Mesendoderm (in vitro differentiated cells): ENCODE data around the gene FBLN7.

Source experiments
- DNase-seq: peaks from one replicate; pipeline ENCODE4 v3.0.0; 2013
- H2AK5ac ChIP-seq: 2 replicates; pipeline ENCODE4 v1.6.1; 2013; ENCODE audit warnings: low read length, inconsistent platforms
- H2BK120ac ChIP-seq: 2 replicates; pipeline ENCODE4 v1.6.1; 2013; ENCODE audit warnings: low read depth, mild to moderate bottlenecking, low read length, moderate library complexity, mixed read lengths
- H2BK15ac ChIP-seq: replicated peaks from 2 replicates; pipeline ENCODE4 v1.6.1; 2013; ENCODE audit warnings: low read depth, mild to moderate bottlenecking, moderate library complexity
- H2BK5ac ChIP-seq: 2 replicates; pipeline ENCODE4 v1.6.1; 2013; ENCODE audit warnings: low read length, inconsistent platforms
- H3K18ac ChIP-seq: 2 replicates; pipeline ENCODE4 v1.6.1; 2013; ENCODE audit warnings: mild to moderate bottlenecking, low read length, mixed read lengths
- H3K23ac ChIP-seq: one replicate; pipeline ENCODE4 v1.6.1; 2013; ENCODE audit warnings: low read length
- H3K27ac ChIP-seq: 2 replicates; pipeline ENCODE4 v1.5.1; 2013; ENCODE audit warnings: low read depth, mild to moderate bottlenecking, inconsistent platforms, low read length, moderate library complexity
- H3K27me3 ChIP-seq: 2 replicates; pipeline ENCODE4 v1.6.1; 2013; ENCODE audit warnings: low read length, control low read depth, mild to moderate bottlenecking, inconsistent platforms; ENCODE audit not compliant: insufficient read depth, poor library complexity
- H3K36me3 ChIP-seq: 2 replicates; pipeline ENCODE4 v1.6.1; 2013; ENCODE audit warnings: low read length, inconsistent platforms; ENCODE audit not compliant: control insufficient read depth, insufficient read depth
- H3K4ac ChIP-seq: one replicate; pipeline ENCODE4 v1.6.1; 2013; ENCODE audit warnings: low read depth, mild to moderate bottlenecking, low read length, moderate library complexity
- H3K4me1 ChIP-seq: 2 replicates; pipeline ENCODE4 v1.6.1; 2013; ENCODE audit warnings: low read depth, low read length, inconsistent platforms; ENCODE audit not compliant: control insufficient read depth
- H3K4me2 ChIP-seq: 2 replicates; pipeline ENCODE4 v1.6.1; 2013; ENCODE audit warnings: low read length
- H3K4me3 ChIP-seq: 2 replicates; pipeline ENCODE4 v1.5.1; 2013; ENCODE audit warnings: mild to moderate bottlenecking, low read length
- H3K56ac ChIP-seq: one replicate; pipeline ENCODE4 v1.6.1; 2013; ENCODE audit warnings: low read length
- H3K79me1 ChIP-seq: 2 replicates; pipeline ENCODE4 v1.6.1; 2013; ENCODE audit warnings: low read length, inconsistent platforms
- H3K79me2 ChIP-seq: 2 replicates; pipeline ENCODE4 v1.6.1; 2013; ENCODE audit warnings: mild to moderate bottlenecking, low read length; ENCODE audit not compliant: control insufficient read depth, insufficient read depth
- H3K9ac ChIP-seq: 2 replicates; pipeline ENCODE4 v1.6.1; 2013; ENCODE audit warnings: low read length, inconsistent platforms
- H4K5ac ChIP-seq: one replicate; pipeline ENCODE4 v1.6.1; 2013; ENCODE audit warnings: low read length
- H4K8ac ChIP-seq: one replicate; pipeline ENCODE4 v1.6.1; 2013; ENCODE audit warnings: low read depth, mild to moderate bottlenecking, control low read depth, low read length, moderate library complexity
- WGBS: extraction: QIAGEN DNeasy Blood & Tissue Kit; methylation state at CpG from one replicate; pipeline ENCODE4 v1.1.7; 2013; ENCODE audit warnings: low lambda C conversion rate, missing lambda C conversion rate; ENCODE audit not compliant: insufficient coverage; ENCODE audit errors: extremely low coverage; 5-methylcytosine and 5-hydroxymethylcytosine counted together

Gene FBLN7

GRCh38 chr2:112152476-112153178, 14.4 kb downstream of the FBLN7 start:
- Histone ChIP-seq H2AK5ac (no peak overlapping the region), H4K5ac (no peak overlapping the region), H2BK15ac (no peak overlapping the region), H3K79me1 (no peaks in the 10 kb centered on the region), H3K4me3 (no peak overlapping the region), H3K27me3 (no peaks in the 10 kb centered on the region), H3K4me2 (no peak overlapping the region), H3K4ac (no peak overlapping the region), H3K36me3 (no peaks in the 10 kb centered on the region), H4K8ac (no peak overlapping the region), H3K79me2 (no peaks in the 10 kb centered on the region), H3K27ac (no peak overlapping the region), H3K4me1 (no peaks in the 10 kb centered on the region), H3K56ac (no peak overlapping the region), H3K9ac (no peak overlapping the region), H2BK5ac (no peak overlapping the region), H3K18ac (no peak overlapping the region), H2BK120ac (no peak overlapping the region), H3K23ac (no peak overlapping the region)
- no peak for DNase-seq
- no CpG with 5 or more reads among the region's 10 CpGs for WGBS

DNA sequence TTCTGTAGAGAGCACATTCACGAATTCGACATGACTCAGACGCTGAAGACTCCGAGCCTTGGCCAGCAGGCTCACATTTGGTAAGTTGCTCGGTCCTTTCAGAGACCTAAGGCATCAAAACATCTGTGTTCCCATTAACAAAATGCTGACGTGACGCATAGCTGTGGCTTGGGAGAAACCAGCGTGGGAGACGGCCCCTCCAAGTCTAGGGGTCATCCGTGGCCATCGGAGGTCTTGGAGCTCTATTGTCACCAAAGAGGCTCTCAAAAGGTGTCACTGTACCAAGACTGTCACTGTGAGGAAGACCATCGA, 14.9 kb downstream of the FBLN7 start:
- Histone ChIP-seq H3K4me3 (no peak overlapping the region), H3K27me3 (no peaks in the 10 kb centered on the region), H3K9ac (no peak overlapping the region), H3K79me2 (no peaks in the 10 kb centered on the region), H3K4ac (no peak overlapping the region), H2BK15ac (no peak overlapping the region), H2BK5ac (no peak overlapping the region), H3K18ac (no peak overlapping the region), H3K4me1 (no peaks in the 10 kb centered on the region), H4K8ac (no peak overlapping the region), H3K23ac (no peak overlapping the region), H3K36me3 (no peaks in the 10 kb centered on the region), H3K56ac (no peak overlapping the region), H2AK5ac (no peak overlapping the region), H4K5ac (no peak overlapping the region), H3K79me1 (no peaks in the 10 kb centered on the region), H3K27ac (no peak overlapping the region), H3K4me2 (no peak overlapping the region), H2BK120ac (no peak overlapping the region)
- DNase-seq = no peak
- no CpG with 5 or more reads among the region's 12 CpGs for WGBS

GRCh38 chr2:112153501-112153900, 15.3 kb downstream of the FBLN7 start:
- H3K27me3 ChIP-seq = no peaks in the 10 kb centered on the region
- H2BK5ac ChIP-seq = no peak overlapping the region
- no peak overlapping the region for H3K9ac ChIP-seq
- H3K23ac ChIP-seq = no peak overlapping the region
- no peaks in the 10 kb centered on the region for H3K79me1 ChIP-seq
- H3K18ac ChIP-seq = no peak overlapping the region
- H3K4me1 ChIP-seq = no peaks in the 10 kb centered on the region
- H3K4me3 ChIP-seq = no peak overlapping the region
- no peak overlapping the region for H2AK5ac ChIP-seq
- no peak overlapping the region for H2BK15ac ChIP-seq
- no peaks in the 10 kb centered on the region for H3K79me2 ChIP-seq
- H3K36me3 ChIP-seq = no peaks in the 10 kb centered on the region
- DNase-seq = no peak
- no peak overlapping the region for H2BK120ac ChIP-seq
- H3K4me2 ChIP-seq = no peak overlapping the region
- WGBS = no CpG with 5 or more reads among the region's 10 CpGs
- H4K5ac ChIP-seq = no peak overlapping the region
- no peak overlapping the region for H3K56ac ChIP-seq
- H3K27ac ChIP-seq = no peak overlapping the region
- no peak overlapping the region for H3K4ac ChIP-seq
- H4K8ac ChIP-seq = no peak overlapping the region

GRCh38 chr2:112154246-112155117, 16.3 kb downstream of the FBLN7 start:
- Histone ChIP-seq H2AK5ac (no peak overlapping the region), H3K9ac (no peak overlapping the region), H3K79me2 (no peaks in the 10 kb centered on the region), H2BK120ac (no peak overlapping the region), H2BK15ac (no peak overlapping the region), H3K56ac (no peak overlapping the region), H3K36me3 (no peaks in the 10 kb centered on the region), H3K27me3 (no peaks in the 10 kb centered on the region), H3K4me3 (no peak overlapping the region), H3K23ac (no peak overlapping the region), H3K79me1 (no peaks in the 10 kb centered on the region), H3K27ac (no peak overlapping the region), H3K4me1 (no peaks in the 10 kb centered on the region), H3K18ac (no peak overlapping the region), H3K4ac (no peak overlapping the region), H4K5ac (no peak overlapping the region), H4K8ac (no peak overlapping the region), H3K4me2 (no peak overlapping the region), H2BK5ac (no peak overlapping the region)
- no peak for DNase-seq
- no CpG with 5 or more reads among the region's 14 CpGs for WGBS

- Histone ChIP-seq H3K79me2 (no peaks in the 10 kb centered on the region), H3K36me3 (no peaks in the 10 kb centered on the region)
- no peak for DNase-seq
Observed at GRCh38 chr2:112155331-112156151, 17.4 kb downstream of the FBLN7 start.

More at GRCh38 chr2:112155331-112156151, 17.4 kb downstream of the FBLN7 start:
- H3K9ac ChIP-seq = no peak overlapping the region
- no peak overlapping the region for H3K4ac ChIP-seq
- no peak overlapping the region for H4K8ac ChIP-seq
- no peak overlapping the region for H2BK120ac ChIP-seq
- H3K4me3 ChIP-seq = no peak overlapping the region
- WGBS = no CpG with 5 or more reads among the region's 27 CpGs
- no peak overlapping the region for H3K18ac ChIP-seq
- no peak overlapping the region for H4K5ac ChIP-seq
- H3K27me3 ChIP-seq = no peaks in the 10 kb centered on the region
- no peak overlapping the region for H2BK5ac ChIP-seq
- no peak overlapping the region for H2BK15ac ChIP-seq
- H3K4me2 ChIP-seq = no peak overlapping the region
- H3K4me1 ChIP-seq = no peaks in the 10 kb centered on the region
- no peak overlapping the region for H3K27ac ChIP-seq
- no peaks in the 10 kb centered on the region for H3K79me1 ChIP-seq
- no peak overlapping the region for H2AK5ac ChIP-seq
- no peak overlapping the region for H3K23ac ChIP-seq
- H3K56ac ChIP-seq = no peak overlapping the region
